ENCODE measurements around the gene MYO7B. TPM values are rescaled to one million over a fixed set of nuclear protein-coding genes. Genes with fewer than 3 reads are reported as not detected.
"Not testable (repeated sequence)": the region's sequence is repeated elsewhere in the genome, so short reads cannot be mapped to it uniquely, and the experiment has no call there.

The MYO7B gene
- total RNA-seq, 1 donor from 2014 or later, result 0.62 TPM

DNA sequence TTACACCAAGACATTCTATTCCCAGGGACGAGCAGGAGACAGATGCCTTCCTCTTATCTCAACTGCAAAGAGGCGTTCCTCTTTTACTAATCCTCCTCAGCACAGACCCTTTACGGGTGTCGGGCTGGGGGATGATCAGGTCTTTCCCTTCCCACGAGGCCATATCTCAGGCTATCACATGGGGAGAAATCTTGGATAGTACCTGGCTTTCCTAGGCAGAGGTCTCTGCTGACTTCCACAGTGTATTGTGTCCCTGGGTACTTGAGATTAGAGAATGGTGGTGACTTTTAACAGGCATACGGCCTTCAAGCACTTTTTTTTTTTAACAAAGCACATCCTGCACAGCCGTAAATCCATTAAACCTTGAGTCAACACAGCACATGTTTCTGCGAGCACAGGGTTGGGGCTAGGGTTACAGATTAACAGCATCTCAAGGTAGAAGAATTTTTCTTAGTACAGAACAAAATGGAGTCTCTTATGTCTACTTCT, 7.6 kb downstream of the MYO7B start:
- intact Hi-C loops (cut with DNase I); ATAC-seq; DNase-seq (ENCODE audit: low spot score): not testable (repeated sequence)

- no peak for DNase-seq (ENCODE audit: low spot score)
- no peak for ATAC-seq
- intact Hi-C loops (cut with DNase I), result no loop called here
Measured at GRCh38 chr2:127545189-127545588, 9.7 kb downstream of the MYO7B start.

- DNase-seq (ENCODE audit: low spot score) (no peak), ATAC-seq (no peak)
- intact Hi-C loops (cut with DNase I), result no loop called here
Measured at GRCh38 chr2:127545796-127546195, 10.3 kb downstream of the MYO7B start.

DNA sequence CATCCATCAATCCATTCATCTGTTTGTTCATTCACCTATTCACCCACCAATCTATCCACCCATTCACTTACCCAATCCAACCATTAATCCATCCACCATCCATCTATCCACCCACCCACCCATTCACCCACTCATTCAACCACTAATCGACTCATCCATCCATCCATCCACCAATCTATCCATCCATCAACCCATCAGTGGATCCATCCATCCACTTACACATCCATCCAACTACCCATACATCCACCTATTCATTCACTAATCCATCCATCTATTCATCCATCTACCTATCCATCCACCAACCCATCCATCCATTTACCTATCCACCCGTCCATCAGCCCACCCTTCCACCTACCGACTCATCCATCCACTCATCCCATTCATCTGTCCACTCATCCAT, 11.3 kb downstream of the MYO7B start:
- no peak for ATAC-seq
- intact Hi-C loops (cut with DNase I), result no loop called here
- no peak for DNase-seq (ENCODE audit: low spot score)

DNA sequence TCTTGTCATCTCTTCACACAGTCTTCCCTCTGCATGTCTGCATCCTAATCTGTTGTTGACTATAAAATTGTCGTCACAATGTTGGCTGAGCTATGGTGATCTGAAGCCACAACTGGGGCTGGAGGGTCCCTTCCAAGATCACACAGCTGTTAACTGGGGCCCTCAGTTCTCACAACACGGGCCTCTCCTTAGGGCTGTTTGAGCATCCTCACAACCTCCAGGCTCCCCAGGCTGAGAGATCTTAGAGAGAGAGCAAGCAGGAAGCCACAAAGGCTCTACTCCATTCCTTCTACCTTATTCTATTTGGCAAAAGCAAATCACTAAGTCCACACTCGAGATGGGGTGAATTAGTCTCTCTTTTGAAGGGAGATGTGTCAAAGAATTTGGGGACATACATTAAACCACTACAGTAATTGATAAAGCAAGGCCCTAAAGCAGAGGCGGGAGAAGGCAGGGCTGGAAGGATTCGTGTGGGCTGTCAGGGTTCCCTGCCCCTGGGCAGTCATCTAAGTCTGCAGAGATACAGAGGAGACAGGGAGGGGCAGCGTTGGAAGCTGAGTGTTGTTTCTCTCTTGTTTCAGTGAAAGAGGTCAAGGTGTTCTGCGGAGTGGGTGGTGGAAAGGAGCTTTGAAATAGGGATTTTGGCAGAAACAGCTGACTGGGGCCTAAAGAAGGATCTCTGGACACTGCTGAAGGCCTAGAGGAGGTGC, 15.9 kb downstream of the MYO7B start:
- intact Hi-C loops (cut with DNase I), result no loop called here
- DNase-seq (ENCODE audit: low spot score) (no peak), ATAC-seq (no peak)

DNA sequence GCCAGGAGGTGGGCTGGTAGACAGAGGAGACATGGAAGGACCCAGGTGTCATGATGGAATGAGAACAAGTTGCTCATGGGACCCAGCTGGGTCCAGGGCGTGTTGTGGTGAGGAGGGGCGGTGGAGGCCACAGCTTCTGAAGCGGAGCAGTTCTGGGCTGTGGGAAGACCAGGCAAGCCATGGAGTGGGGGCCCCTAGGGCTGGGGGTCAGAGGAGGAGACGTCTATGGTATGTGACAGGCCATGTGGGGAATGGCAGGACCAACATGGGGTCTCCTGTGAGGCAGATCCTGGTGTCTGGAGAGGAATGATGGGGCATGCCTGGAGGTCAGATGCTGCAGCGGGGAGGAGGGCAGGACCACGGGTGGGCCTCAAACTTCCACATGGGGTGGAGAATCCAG, 16.9 kb downstream of the MYO7B start:
- intact Hi-C loops (cut with DNase I), result no loop called here
- ATAC-seq (no peak), DNase-seq (ENCODE audit: low spot score) (no peak)

- DNase-seq (ENCODE audit: low spot score) (no peak), ATAC-seq (no peak)
- intact Hi-C loops (cut with DNase I), result no loop called here
Measured at GRCh38 chr2:127552846-127553245, 17.4 kb downstream of the MYO7B start.

DNA sequence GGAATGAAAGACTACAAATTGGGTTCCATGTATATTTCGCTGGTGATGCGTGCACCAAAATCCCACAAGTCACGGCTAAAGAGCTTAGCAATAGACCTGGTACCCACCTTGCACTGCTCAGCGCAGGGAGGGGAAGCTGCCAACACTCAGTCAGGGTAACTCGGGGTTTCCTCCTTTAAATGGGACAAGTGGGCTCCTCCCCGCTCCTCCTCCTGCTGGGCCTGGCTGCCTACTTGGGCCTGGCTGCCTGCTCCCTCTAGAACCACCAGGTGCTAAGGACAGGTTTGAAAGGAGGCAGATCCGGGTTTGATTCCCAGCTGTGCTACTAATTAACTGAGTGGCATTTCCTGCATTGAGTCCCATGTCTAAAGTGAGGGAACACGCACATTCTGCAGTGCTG, 23.4 kb downstream of the MYO7B start:
- ATAC-seq, result no peak
- intact Hi-C loops (cut with DNase I), result no loop called here
- DNase-seq (ENCODE audit: low spot score), result peak; percentile 10

DNA sequence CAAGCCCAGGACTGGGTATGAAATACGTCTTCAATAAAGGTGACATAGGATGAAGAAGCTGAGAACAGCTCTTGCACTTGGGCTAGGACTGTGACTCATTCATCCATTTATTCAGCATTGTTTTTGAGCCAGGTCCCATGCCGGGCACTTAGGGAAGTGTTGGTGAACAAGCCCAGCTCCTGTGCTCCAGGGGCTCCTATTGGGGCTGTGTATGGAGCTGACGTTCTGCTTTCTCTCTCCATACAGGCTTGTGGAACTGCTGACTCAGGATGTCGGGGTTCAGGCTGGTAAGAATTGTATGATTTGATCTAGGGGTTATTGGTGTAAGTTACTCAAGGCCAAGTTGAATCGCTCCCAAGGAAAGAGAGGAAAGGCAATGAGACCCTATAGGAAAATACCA, 24.0 kb downstream of the MYO7B start:
- intact Hi-C loops (cut with DNase I), result no loop called here
- DNase-seq (ENCODE audit: low spot score) (no peak), ATAC-seq (no peak)

DNA sequence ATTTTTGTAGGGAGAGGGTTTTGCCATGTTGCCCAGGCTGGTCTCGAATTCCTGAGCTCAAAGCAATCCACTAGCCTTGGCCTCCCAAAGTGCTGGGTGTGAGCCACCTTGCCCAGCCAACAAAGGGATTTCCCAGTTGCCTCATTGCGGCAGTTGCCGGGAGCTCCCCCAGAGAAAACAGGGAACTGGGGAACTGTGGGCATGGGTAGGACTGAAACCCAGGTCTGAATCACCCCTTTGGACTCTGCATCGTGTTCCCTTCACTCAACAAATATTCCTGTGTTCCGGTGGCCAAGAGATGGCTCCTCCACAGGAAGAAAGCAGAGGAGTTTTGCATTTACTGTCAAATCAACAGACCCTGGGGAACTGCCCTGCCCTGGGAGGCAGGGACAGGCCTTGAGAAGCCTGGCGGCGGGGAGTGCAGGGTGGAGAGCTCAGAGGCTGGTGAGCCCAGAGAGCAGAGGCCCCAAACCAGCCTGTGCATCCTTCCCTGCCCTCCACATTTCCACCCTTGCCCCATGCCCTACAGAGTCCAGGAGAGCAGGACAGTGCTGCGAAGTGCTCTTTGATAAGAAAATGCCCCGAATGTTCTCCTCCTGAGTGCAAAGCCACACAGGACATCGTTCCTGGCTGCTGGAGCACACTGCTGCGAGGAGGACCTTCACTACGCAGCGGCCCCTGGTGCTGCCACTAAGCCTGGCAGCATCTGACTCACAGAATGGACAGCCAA, 24.9 kb downstream of the MYO7B start:
- ATAC-seq (no peak), DNase-seq (ENCODE audit: low spot score) (peak; percentile 34)
- intact Hi-C loops (cut with DNase I), result no loop called here

DNA sequence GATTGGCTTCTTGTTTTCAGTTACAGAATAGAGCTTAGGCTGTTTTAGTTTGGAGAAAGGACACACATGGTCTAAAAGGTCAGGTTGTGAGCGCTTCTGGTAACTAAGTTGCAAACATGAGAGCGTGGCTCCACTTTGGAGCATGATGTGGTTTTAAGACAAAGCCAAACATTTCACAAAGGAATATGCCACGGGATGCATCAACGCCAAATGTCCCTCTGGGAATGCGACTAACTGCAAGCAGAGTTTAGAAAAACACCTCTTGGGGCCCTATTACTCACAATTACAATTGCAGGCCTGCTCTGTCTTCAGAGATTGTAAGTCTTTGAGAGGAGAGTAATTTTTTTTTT, 25.4 kb downstream of the MYO7B start:
- no peak for ATAC-seq
- DNase-seq (ENCODE audit: low spot score), result no peak
- intact Hi-C loops (cut with DNase I), result no loop called here

GRCh38 chr2:127561371-127561770, 25.9 kb downstream of the MYO7B start:
- intact Hi-C loops (cut with DNase I), result no loop called here
- ATAC-seq (no peak), DNase-seq (ENCODE audit: low spot score) (no peak)

DNA sequence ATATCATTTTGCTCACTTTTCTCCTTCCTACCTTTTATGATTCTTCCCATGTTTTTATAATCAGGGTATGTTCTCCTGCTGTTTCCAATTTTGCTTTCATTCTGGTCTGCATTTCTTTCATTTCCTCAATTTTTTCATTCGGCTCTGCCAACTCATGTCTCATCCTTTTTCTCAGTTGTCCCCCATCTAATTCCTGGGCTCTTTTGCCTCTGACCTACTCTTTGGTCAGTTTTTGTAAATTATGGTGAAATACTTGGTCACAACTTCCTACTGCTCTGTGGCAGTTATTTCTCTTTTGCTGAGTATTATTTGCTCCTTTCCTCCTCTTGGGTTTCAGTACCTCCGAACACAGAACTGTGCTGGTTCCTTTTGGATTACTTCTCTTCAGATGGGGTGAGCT, 27.5 kb downstream of the MYO7B start:
- DNase-seq (ENCODE audit: low spot score) (no peak), ATAC-seq (no peak)
- intact Hi-C loops (cut with DNase I), result no loop called here

GRCh38 chr2:127563458-127564428, 28.3 kb downstream of the MYO7B start:
- ATAC-seq (no peak), DNase-seq (ENCODE audit: low spot score) (no peak)
- intact Hi-C loops (cut with DNase I), result no loop called here

DNA sequence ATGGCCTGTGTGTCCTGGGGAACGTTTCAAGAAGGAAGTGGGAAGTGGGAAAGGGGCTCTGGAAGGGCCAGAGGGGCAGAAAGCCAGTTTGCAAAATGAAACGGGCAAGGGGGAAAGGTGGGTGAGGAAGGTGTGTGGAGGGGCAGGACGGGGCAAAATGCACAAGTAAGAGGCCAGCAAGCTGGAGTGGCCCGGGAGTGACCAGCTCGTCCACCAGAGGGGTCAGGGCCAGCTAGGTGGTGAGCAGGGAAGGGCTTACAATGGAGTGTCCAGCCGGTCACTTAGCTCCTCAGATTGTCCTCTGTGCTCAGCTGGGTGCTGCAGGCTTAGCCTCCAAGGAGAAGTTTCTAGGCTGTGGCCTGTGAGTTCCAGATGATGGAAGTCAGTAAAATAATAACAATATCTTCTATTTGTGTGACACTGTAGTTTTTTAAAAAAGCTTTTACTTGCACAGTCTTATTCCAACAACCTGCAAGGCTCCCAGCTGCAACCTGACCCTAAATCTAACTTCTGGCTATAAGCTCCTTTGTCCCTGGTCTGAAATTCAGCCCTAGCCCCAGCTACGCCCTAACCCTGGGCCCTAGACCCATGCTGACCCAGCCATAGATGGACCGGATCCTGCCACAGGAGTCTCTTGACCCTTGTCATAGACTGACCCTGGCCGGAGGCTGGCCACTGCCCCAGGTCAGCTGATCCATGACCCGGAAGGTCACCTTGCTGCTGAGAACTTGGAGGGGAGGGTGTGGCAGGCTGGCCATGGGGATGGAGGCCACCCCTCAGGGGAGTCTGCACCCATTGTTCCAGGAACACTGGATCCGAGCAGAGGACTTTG, 29.2 kb downstream of the MYO7B start:
- intact Hi-C loops (cut with DNase I), result no loop called here
- DNase-seq (ENCODE audit: low spot score) (no peak), ATAC-seq (no peak)

DNA sequence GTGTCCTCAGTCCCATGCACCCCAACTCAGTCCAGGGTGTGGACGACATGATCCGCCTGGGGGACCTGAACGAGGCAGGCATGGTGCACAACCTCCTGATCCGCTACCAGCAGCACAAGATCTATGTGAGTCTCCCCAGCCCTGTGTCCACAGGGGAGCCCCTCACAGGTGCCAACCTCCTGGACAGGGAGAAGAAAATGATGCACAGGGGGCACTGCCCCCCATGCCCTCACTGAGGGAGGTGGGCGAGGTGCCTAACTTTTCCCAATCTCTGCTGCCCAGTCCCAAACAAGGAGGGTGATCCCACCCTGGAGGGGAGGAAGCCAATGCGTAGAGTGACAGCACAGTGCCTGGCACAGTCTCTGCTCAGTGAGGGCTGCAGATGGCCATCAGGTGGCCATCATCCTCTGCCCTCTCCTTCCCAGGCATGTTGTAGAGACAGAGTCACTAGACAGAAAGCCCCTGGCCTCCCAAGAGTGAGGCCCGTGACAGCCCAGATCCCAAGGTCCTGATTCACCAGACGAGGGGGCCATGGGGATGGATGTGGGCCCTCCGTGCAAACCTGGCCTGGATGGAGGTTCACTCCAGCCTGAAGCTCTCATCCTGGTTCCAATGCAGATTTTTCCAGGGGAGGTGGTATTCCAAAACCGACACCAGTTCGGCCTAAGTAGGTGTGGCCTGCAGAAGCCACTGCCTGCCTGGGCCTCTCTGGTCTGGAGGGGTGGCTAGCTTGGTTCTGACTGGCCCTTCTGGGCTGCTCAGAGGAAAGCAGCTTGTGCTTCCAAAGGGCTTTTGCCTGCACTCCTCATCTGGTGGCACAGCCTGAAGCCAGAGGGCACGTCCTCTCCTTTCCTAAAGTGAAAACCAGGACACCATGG, 30.0 kb downstream of the MYO7B start:
- intact Hi-C loops (cut with DNase I), result no loop called here
- DNase-seq (ENCODE audit: low spot score) (no peak), ATAC-seq (no peak)

GRCh38 chr2:127566139-127566417, 30.6 kb downstream of the MYO7B start:
- no peak for DNase-seq (ENCODE audit: low spot score)
- ATAC-seq, result no peak
- intact Hi-C loops (cut with DNase I), result no loop called here

DNA sequence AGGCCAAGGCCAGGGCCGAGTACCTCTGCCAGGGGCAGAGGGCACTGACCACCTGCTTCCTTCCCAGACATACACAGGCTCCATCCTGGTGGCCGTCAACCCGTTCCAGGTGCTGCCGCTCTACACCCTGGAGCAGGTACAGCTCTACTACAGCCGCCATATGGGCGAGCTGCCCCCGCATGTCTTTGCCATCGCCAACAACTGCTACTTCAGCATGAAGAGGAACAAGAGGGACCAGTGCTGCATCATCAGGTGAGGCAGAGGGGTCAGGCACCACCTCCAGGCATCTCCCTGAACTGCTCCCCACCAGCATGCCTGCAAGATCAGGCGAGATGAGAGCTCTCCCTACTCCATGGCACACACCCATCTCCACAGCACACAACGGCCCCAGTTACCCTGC, 31.1 kb downstream of the MYO7B start:
- no peak for ATAC-seq
- DNase-seq (ENCODE audit: low spot score), result no peak
- intact Hi-C loops (cut with DNase I), result no loop called here
